ENCODE data around the gene CAMLG.

DNA sequence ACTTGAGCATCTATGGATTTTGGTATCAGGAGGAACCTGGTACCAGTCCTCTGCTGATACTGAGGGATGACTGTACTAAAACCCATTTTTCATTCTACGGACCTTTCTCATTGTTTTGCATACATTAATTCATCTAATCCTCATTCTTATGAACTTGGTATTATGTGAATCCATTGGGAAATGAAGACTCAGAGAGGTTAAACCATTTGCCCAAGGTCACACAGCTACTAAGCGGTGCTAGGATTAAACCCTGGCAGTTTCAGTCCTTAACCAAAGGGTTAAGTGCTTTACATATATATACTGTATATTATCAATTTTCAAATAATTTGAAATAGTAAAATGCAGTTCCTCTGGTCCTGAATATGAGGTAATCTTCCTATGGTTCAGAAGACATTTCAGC, 3.8 kb downstream of the CAMLG start:
- TF ChIP-seq EP300 (IDR thresholded peaks at IDR 0.05) (no peak), POLR2A (IDR thresholded peaks at IDR 0.05) (no peak), POLR2AphosphoS5 (IDR thresholded peaks at IDR 0.05) (no peak)
- TF ChIP-seq, protein P1, sequence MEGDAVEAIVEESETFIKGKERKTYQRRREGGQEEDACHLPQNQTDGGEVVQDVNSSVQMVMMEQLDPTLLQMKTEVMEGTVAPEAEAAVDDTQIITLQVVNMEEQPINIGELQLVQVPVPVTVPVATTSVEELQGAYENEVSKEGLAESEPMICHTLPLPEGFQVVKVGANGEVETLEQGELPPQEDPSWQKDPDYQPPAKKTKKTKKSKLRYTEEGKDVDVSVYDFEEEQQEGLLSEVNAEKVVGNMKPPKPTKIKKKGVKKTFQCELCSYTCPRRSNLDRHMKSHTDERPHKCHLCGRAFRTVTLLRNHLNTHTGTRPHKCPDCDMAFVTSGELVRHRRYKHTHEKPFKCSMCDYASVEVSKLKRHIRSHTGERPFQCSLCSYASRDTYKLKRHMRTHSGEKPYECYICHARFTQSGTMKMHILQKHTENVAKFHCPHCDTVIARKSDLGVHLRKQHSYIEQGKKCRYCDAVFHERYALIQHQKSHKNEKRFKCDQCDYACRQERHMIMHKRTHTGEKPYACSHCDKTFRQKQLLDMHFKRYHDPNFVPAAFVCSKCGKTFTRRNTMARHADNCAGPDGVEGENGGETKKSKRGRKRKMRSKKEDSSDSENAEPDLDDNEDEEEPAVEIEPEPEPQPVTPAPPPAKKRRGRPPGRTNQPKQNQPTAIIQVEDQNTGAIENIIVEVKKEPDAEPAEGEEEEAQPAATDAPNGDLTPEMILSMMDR (IDR thresholded peaks at IDR 0.05): no peak
